A673 (cell line): ENCODE data around the gene CPNE9. TPM values are rescaled to one million over a fixed set of nuclear protein-coding genes. Genes with fewer than 3 reads are reported as not detected.

Experiments used
- BruUV-seq: library from RNA; stranded (reverse); fragments of 400-500 nt; replicated peaks from 2 replicates; lab custom pipeline; 2021; lab: Mats Ljungman, UMichigan
- CTCF ChIA-PET: fragments of 300-600 bp; sonication (Branson Sonifier 250); formaldehyde crosslinking; loops from one replicate; lab custom pipeline; 2022; ENCODE audit warnings: antibody characterized with exemption; lab: Charles Lee
- POLR2A ChIA-PET: fragments of 300-600 bp; sonication (Branson Sonifier 250); formaldehyde crosslinking; loops from one replicate; lab custom pipeline; 2022; ENCODE audit warnings: antibody characterized with exemption; ENCODE audit not compliant: low non-redundant PET; lab: Charles Lee
- DNase-seq: peaks from one replicate; pipeline ENCODE4 v3.0.0-alpha.2; 2015; ENCODE audit warnings: low spot score
- H3K27ac ChIP-seq: fragments of 200-600 bp; sonication (generic); 2 replicates; pipeline ENCODE4 v1.5.1; 2016; ENCODE audit warnings: mixed run types, low read depth, mild to moderate bottlenecking, mixed read lengths, antibody characterized with exemption, low read length; ENCODE audit not compliant: poor library complexity, severe bottlenecking
- H3K27me3 ChIP-seq: fragments of 200-600 bp; sonication (generic); replicated peaks from 2 replicates; pipeline ENCODE4 v1.6.1; 2017; ENCODE audit warnings: mixed run types, low read depth, mild to moderate bottlenecking, mixed read lengths, antibody characterized with exemption, low read length; ENCODE audit not compliant: insufficient read depth, poor library complexity
- H3K36me3 ChIP-seq: fragments of 200-600 bp; sonication (generic); 2 replicates; pipeline ENCODE4 v1.6.1; 2016; ENCODE audit warnings: mixed run types, mild to moderate bottlenecking, mixed read lengths, antibody characterized with exemption, low read length; ENCODE audit not compliant: insufficient read depth, poor library complexity, severe bottlenecking
- H3K4me1 ChIP-seq: fragments of 200-600 bp; sonication (generic); 2 replicates; pipeline ENCODE4 v1.6.1; 2017; ENCODE audit warnings: mixed run types, mild to moderate bottlenecking, mixed read lengths, antibody characterized with exemption, low read length; ENCODE audit not compliant: insufficient read depth, poor library complexity, severe bottlenecking
- H3K4me3 ChIP-seq: fragments of 200-600 bp; sonication (generic); 2 replicates; pipeline ENCODE4 v1.5.1; 2016; ENCODE audit warnings: low read depth, mixed run types, mild to moderate bottlenecking, mixed read lengths, low read length; ENCODE audit not compliant: poor library complexity, severe bottlenecking
- H3K9me3 ChIP-seq: fragments of 200-600 bp; sonication (generic); 2 replicates; pipeline ENCODE4 v1.6.1; 2016; ENCODE audit warnings: mixed run types, low read depth, mild to moderate bottlenecking, mixed read lengths, antibody characterized with exemption, low read length; ENCODE audit not compliant: poor library complexity, severe bottlenecking
- EZH2 ChIP-seq: fragments of 200-600 bp; sonication (generic); IDR thresholded peaks from 2 replicates; pipeline ENCODE4 v1.6.1; 2017; ENCODE audit warnings: borderline replicate concordance, low read depth, mild to moderate bottlenecking, mixed read lengths, antibody characterized with exemption, low read length; ENCODE audit not compliant: poor library complexity, severe bottlenecking
- intact Hi-C: fragments of 100-400 bp; cut with micrococcal nuclease; formaldehyde crosslinking; loops from one replicate; pipeline ENCODE4 v1.10.0; 2022; ENCODE audit not compliant: unreplicated experiment
- total RNA-seq: library from RNA; stranded (reverse); gene quantifications from 2 replicates; pipeline ENCODE4 v1.2.3, GENCODE V29; 2021
- TF ChIP-seq, protein P1 (sequence below): fragments of 300-800, 200-600 bp; sonication (generic); conservative IDR thresholded peaks from 2 replicates; pipeline ENCODE4 v1.5.1; 2017; ENCODE audit warnings: low read depth, mild to moderate bottlenecking, antibody characterized with exemption, low read length, moderate library complexity, mixed read lengths

The CPNE9 gene
- total RNA-seq, 1 experiment from 2014 or later, result not detected

DNA sequence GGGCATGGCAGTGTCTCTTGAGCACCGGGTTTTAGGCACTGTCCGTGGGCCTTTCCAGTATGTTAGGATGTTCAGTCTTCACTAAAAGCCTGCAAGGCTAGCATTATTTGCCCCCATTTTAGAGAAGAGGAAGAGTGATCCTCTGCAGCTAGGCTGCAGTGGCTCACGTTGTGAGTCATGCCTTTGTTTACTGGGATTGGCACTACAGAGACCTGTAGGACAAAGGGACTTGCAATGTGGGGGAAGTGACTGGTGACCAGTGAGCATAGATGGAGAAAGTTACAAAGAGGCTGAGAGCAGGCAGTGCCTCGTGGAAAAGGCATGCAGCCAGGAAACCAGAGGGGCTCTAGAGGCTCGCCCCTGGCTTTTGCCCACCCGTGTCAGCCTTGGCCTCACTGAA, 26.8 kb upstream of the CPNE9 start:
- no peak for DNase-seq
- H3K4me3 ChIP-seq, result no peak overlapping the region
- no peaks in the 10 kb centered on the region for H3K4me1 ChIP-seq
- no peaks in the 10 kb centered on the region for H3K27me3 ChIP-seq
- intact Hi-C loops, result no loop called here
- ChIA-PET POLR2A (no interaction called here), CTCF (no interaction called here)
- peaks cover 26% of the 10 kb centered on the region for H3K36me3 ChIP-seq
- no TSS peak for BruUV-seq
- no peaks in the 10 kb centered on the region for H3K9me3 ChIP-seq
- TF ChIP-seq, protein P1, sequence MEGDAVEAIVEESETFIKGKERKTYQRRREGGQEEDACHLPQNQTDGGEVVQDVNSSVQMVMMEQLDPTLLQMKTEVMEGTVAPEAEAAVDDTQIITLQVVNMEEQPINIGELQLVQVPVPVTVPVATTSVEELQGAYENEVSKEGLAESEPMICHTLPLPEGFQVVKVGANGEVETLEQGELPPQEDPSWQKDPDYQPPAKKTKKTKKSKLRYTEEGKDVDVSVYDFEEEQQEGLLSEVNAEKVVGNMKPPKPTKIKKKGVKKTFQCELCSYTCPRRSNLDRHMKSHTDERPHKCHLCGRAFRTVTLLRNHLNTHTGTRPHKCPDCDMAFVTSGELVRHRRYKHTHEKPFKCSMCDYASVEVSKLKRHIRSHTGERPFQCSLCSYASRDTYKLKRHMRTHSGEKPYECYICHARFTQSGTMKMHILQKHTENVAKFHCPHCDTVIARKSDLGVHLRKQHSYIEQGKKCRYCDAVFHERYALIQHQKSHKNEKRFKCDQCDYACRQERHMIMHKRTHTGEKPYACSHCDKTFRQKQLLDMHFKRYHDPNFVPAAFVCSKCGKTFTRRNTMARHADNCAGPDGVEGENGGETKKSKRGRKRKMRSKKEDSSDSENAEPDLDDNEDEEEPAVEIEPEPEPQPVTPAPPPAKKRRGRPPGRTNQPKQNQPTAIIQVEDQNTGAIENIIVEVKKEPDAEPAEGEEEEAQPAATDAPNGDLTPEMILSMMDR, result no peak
- TF ChIP-seq EZH2, result no peak
- H3K27ac ChIP-seq, result no peak overlapping the region

DNA sequence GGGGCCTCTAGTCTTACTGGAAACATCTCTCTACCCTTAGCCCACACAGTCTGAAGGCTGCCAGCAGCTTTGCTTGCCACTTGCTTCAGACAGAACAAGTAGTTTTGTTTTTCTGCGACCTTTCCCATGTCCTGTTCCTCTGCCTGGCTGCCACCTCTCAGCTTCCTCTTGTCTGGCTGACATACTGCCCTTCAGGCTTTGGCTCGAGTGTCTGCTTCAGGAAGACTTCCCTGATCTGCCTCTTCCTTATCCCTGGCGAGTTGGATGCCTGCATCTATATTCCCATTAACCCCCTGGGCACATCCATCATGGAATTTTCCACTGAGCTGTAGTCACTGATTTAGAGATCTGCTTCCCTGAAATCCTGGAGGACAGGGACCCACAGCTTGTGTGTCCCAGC, 25.1 kb upstream of the CPNE9 start:
- ChIA-PET CTCF (no interaction called here), POLR2A (no interaction called here)
- BruUV-seq, result no TSS peak
- intact Hi-C loops, result no loop called here
- Histone ChIP-seq H3K36me3 (peaks cover 17% of the 10 kb centered on the region), H3K4me3 (no peak overlapping the region), H3K27me3 (no peaks in the 10 kb centered on the region), H3K27ac (no peak overlapping the region), H3K4me1 (no peaks in the 10 kb centered on the region), H3K9me3 (no peaks in the 10 kb centered on the region)
- DNase-seq, result no peak
- TF ChIP-seq EZH2, result no peak
- TF ChIP-seq, protein P1, result no peak

DNA sequence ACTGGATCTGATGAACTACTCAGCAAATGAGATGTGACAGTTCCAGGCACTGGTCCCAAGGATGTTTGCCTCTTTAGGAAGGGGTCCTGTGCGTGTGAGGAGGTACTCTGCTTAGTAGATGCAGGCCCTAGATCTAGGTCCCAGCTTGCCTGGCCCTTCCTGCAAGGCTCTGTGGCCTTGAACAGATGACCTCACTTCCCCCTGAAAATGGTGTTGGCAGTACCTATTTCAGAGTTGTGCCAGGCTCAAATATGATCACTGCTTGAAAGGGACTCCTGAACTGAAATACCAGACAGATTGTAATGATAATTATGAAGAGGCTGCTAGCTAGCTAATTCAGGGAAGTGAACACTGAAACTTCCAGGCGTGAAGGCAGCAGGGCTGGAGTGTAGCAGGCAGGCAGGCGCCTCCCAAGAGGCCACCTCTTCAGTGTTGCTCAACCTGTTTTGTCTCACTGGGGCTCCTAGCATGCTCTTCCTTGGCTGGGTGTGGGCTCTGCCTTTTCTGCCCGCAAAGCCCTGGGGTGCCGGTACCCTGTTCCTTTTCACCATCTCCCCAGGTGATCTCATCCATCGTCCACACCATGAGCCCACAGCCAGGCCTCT, 24.1 kb upstream of the CPNE9 start:
- ChIA-PET POLR2A (no interaction called here), CTCF (no interaction called here)
- H3K27me3 ChIP-seq, result no peaks in the 10 kb centered on the region
- no peaks in the 10 kb centered on the region for H3K9me3 ChIP-seq
- no peak overlapping the region for H3K27ac ChIP-seq
- intact Hi-C loops, result no loop called here
- H3K4me3 ChIP-seq, result no peak overlapping the region
- TF ChIP-seq, protein P1, result no peak
- TF ChIP-seq EZH2, result no peak
- H3K4me1 ChIP-seq, result no peaks in the 10 kb centered on the region
- peaks cover 17% of the 10 kb centered on the region for H3K36me3 ChIP-seq
- DNase-seq, result no peak
- no TSS peak for BruUV-seq
